Neural progenitor cell (in vitro differentiated cells): ENCODE results near the gene PTPRT. TPM values are rescaled to one million over a fixed set of nuclear protein-coding genes. Genes with fewer than 3 reads are reported as not detected.

ENCODE experiments used
- DNase-seq: peaks from one replicate; pipeline ENCODE4 v3.0.0-alpha.2; 2016; ENCODE audit warnings: low spot score
- H2AFZ ChIP-seq: fragments of 200-600 bp; sonication (generic); replicated peaks from 2 replicates; pipeline ENCODE4 v1.6.1; 2016; ENCODE audit warnings: antibody characterized with exemption
- H3F3A ChIP-seq: fragments of 200-600 bp; sonication (generic); 2 replicates; pipeline ENCODE4 v1.6.1; 2016; ENCODE audit warnings: antibody characterized with exemption, low read depth
- H3K27ac ChIP-seq: fragments of 200-600 bp; sonication (generic); 2 replicates; pipeline ENCODE4 v1.5.1; 2016; ENCODE audit warnings: mild to moderate bottlenecking
- H3K27me3 ChIP-seq: fragments of 200-600 bp; sonication (generic); 2 replicates; pipeline ENCODE4 v1.6.1; 2016; ENCODE audit warnings: mild to moderate bottlenecking, moderate library complexity
- H3K36me3 ChIP-seq: fragments of 200-600 bp; sonication (generic); 2 replicates; pipeline ENCODE4 v1.5.1; 2016
- H3K4me1 ChIP-seq: fragments of 200-600 bp; sonication (generic); 2 replicates; pipeline ENCODE4 v1.6.1; 2016; ENCODE audit warnings: mixed run types
- H3K4me2 ChIP-seq: fragments of 200-600 bp; sonication (generic); 2 replicates; pipeline ENCODE4 v1.6.1; 2016
- H3K4me3 ChIP-seq: fragments of 200-600 bp; sonication (generic); 2 replicates; pipeline ENCODE4 v1.5.1; 2016
- H3K79me2 ChIP-seq: fragments of 200-600 bp; sonication (generic); 2 replicates; pipeline ENCODE4 v1.6.1; 2016; ENCODE audit warnings: low read depth
- H3K9ac ChIP-seq: fragments of 200-600 bp; sonication (generic); 2 replicates; pipeline ENCODE4 v1.6.1; 2016
- H3K9me3 ChIP-seq: fragments of 200-600 bp; sonication (generic); 2 replicates; pipeline ENCODE4 v1.5.1; 2016; ENCODE audit warnings: low read depth
- H4K20me1 ChIP-seq: fragments of 200-600 bp; sonication (generic); 2 replicates; pipeline ENCODE4 v1.6.1; 2016; ENCODE audit warnings: low read depth
- H3K27ac Mint-ChIP-seq: 3 replicates; pipeline ENCODE4 v1.8.0; 2021; ENCODE audit warnings: mixed read lengths
- H3K27me3 Mint-ChIP-seq: 2 replicates; pipeline ENCODE4 v1.8.0; 2022; ENCODE audit warnings: low read depth, mild to moderate bottlenecking, inconsistent platforms, moderate library complexity, mixed read lengths; ENCODE audit not compliant: insufficient read depth
- H3K36me3 Mint-ChIP-seq: 3 replicates; pipeline ENCODE4 v1.8.0; 2021; ENCODE audit warnings: mixed read lengths
- H3K4me1 Mint-ChIP-seq: 3 replicates; pipeline ENCODE4 v1.8.0; 2021; ENCODE audit warnings: mixed read lengths
- H3K4me3 Mint-ChIP-seq: 3 replicates; pipeline ENCODE4 v1.8.0; 2021; ENCODE audit warnings: mild to moderate bottlenecking, moderate library complexity, mixed read lengths
- H3K9me3 Mint-ChIP-seq: 3 replicates; pipeline ENCODE4 v1.8.0; 2020; ENCODE audit warnings: mixed read lengths
- CTCF ChIP-seq: fragments of 200-600 bp; sonication (generic); IDR thresholded peaks from 2 replicates; pipeline ENCODE4 v1.5.1; 2017; ENCODE audit warnings: antibody characterized with exemption, mild to moderate bottlenecking
- EZH2 ChIP-seq: fragments of 200-600 bp; sonication (generic); IDR thresholded peaks from 2 replicates; pipeline ENCODE4 v1.6.1; 2017; ENCODE audit warnings: antibody characterized with exemption, mild to moderate bottlenecking, moderate library complexity
- EZH2phosphoT487 ChIP-seq: fragments of 200-600 bp; sonication (generic); IDR thresholded peaks from 2 replicates; pipeline ENCODE4 v1.6.1; 2017; ENCODE audit warnings: antibody characterized with exemption
- total RNA-seq: library from RNA; depleted of rRNA; stranded (reverse); fragments of >200 nt; gene quantifications from 2 replicates; pipeline ENCODE4 v1.2.3, GENCODE V29; 2015; ENCODE audit warnings: low replicate concordance

PTPRT gene
- total RNA-seq, 1 donor from 2014 or later: 1.1 TPM

- Histone ChIP-seq H3K27ac (no peak overlapping the region), H3F3A (no peaks in the 10 kb centered on the region), H3K4me3 (no peak overlapping the region), H4K20me1 (no peaks in the 10 kb centered on the region), H3K36me3 (no peaks in the 10 kb centered on the region), H3K4me2 (no peak overlapping the region), H3K4me1 (no peaks in the 10 kb centered on the region), H3K27me3 (no peaks in the 10 kb centered on the region), H3K9ac (no peak overlapping the region), H3K79me2 (no peaks in the 10 kb centered on the region), H2AFZ (no peak overlapping the region), H3K9me3 (peaks cover 3% of the 10 kb centered on the region)
- Mint-ChIP-seq H3K9me3 (no peaks in the 10 kb centered on the region), H3K4me1 (no peaks in the 10 kb centered on the region), H3K27ac (no peak overlapping the region), H3K4me3 (no peak overlapping the region), H3K27me3 (peaks cover 3% of the 10 kb centered on the region), H3K36me3 (no peaks in the 10 kb centered on the region)
- no peak for DNase-seq
- no peak for TF ChIP-seq EZH2phosphoT487
- TF ChIP-seq EZH2: no peak
- TF ChIP-seq CTCF: no peak
These were observed 498.8 kb downstream of the PTPRT start for GRCh38 chr20:42690842-42691437.

DNA sequence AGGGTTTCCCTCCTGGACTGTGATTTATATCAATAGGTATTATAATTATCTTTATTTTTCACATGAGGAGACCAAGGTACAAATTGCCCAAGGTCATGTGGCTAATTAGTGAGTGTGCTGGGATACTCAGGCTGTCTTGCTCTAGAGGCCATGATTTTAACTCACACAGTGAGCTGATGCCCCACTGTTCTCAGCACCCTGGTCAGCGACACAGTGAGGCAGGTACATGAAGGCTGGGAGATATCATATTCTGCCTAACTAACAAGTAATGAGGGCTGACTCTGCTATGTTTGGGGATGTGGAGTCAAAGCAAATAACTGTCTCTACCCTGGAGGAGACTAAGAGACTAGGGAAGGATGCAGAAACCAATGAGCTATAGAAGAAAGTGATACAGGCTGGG is 501.1 kb downstream of the PTPRT start:
- no peak for TF ChIP-seq EZH2phosphoT487
- no peak for TF ChIP-seq EZH2
- TF ChIP-seq CTCF: no peak
- no peaks in the 10 kb centered on the region for H4K20me1 ChIP-seq
- peaks cover 3% of the 10 kb centered on the region for H3K27me3 Mint-ChIP-seq

GRCh38 chr20:42686057-42686456 is 503.6 kb downstream of the PTPRT start:
- Mint-ChIP-seq H3K4me3 (no peak overlapping the region), H3K9me3 (no peaks in the 10 kb centered on the region), H3K27ac (no peak overlapping the region), H3K4me1 (no peaks in the 10 kb centered on the region), H3K27me3 (peaks cover 6% of the 10 kb centered on the region), H3K36me3 (no peaks in the 10 kb centered on the region)
- H3K27me3 ChIP-seq: no peaks in the 10 kb centered on the region
- H3K79me2 ChIP-seq: no peaks in the 10 kb centered on the region
- H2AFZ ChIP-seq: no peak overlapping the region
- no peak overlapping the region for H3K4me3 ChIP-seq
- H3K4me1 ChIP-seq: no peaks in the 10 kb centered on the region
- no peak overlapping the region for H3K9ac ChIP-seq
- TF ChIP-seq EZH2phosphoT487 (no peak), EZH2 (no peak), CTCF (no peak)
- no peak overlapping the region for H3K27ac ChIP-seq
- no peaks in the 10 kb centered on the region for H3K36me3 ChIP-seq
- no peak overlapping the region for H3K4me2 ChIP-seq
- H4K20me1 ChIP-seq: no peaks in the 10 kb centered on the region
- DNase-seq: no peak
- H3K9me3 ChIP-seq: no peaks in the 10 kb centered on the region
- H3F3A ChIP-seq: no peaks in the 10 kb centered on the region

More for the DNA sequence above, 501.1 kb downstream of the PTPRT start:
- Histone ChIP-seq H3K27ac (no peak overlapping the region), H3K4me1 (no peaks in the 10 kb centered on the region), H3K36me3 (no peaks in the 10 kb centered on the region), H3K27me3 (no peaks in the 10 kb centered on the region), H2AFZ (no peak overlapping the region), H3K4me2 (no peak overlapping the region), H3F3A (no peaks in the 10 kb centered on the region), H3K4me3 (no peak overlapping the region), H3K9me3 (peaks cover 3% of the 10 kb centered on the region), H3K79me2 (no peaks in the 10 kb centered on the region), H3K9ac (no peak overlapping the region)
- no peak overlapping the region for H3K27ac Mint-ChIP-seq
- no peaks in the 10 kb centered on the region for H3K36me3 Mint-ChIP-seq
- no peaks in the 10 kb centered on the region for H3K4me1 Mint-ChIP-seq
- no peaks in the 10 kb centered on the region for H3K9me3 Mint-ChIP-seq
- peak; percentile 31 for DNase-seq
- no peak overlapping the region for H3K4me3 Mint-ChIP-seq
